HL-60 (cell line): ENCODE measurements around the gene PIGT.

ENCODE experiments used
- POLR2AphosphoS5 ChIP-seq: IDR thresholded peaks from 2 replicates; pipeline ENCODE4 v1.6.1; 2012; ENCODE audit warnings: low read depth
- TF ChIP-seq, protein P1 (sequence below): IDR thresholded peaks from one replicate; pipeline ENCODE4 v1.5.1; 2011; ENCODE audit warnings: low read length, control low read depth, inconsistent platforms; ENCODE audit not compliant: insufficient read depth
- TF ChIP-seq, protein P2 (sequence below): IDR thresholded peaks from 2 replicates; pipeline ENCODE4 v1.6.1; 2012; ENCODE audit warnings: low read depth; ENCODE audit not compliant: insufficient replicate concordance

DNA sequence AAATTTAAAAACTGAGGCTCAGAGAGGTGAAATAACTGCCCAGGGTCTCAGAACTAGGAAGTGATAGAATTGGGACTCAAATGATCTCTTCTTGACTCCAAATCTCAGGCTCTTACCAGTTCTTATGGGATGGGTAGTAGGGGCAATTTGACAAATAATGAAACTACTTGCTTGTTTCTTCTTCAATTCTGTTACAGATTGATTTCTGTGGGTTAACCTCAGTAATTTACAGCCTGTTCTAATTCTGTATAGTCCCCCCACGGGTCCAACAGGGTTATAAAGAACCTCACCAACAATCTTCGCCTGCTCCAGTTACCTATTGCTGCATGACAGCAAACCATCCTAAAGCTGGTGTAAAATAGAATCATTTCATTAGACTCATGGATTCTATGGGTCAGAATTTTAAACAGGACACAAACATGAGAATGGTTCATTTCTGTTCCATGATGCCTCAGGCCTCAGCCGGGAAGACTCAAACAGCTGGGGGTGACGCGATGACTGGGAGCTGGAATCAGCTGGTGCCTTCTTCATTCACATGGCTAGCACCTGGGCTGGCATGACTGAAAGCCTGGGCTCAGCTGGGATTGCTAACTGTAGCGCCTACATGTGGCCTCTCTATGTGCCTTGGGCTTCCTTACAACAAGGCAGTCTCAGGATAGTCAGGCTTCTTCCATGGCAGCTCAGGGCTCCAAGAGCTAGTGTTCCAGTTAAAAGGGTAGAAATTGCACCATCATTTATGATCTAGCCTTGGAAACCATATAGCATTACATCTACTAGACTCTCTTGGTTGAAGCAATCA, 47.0 kb downstream of the PIGT start:
- TF ChIP-seq, protein P1, sequence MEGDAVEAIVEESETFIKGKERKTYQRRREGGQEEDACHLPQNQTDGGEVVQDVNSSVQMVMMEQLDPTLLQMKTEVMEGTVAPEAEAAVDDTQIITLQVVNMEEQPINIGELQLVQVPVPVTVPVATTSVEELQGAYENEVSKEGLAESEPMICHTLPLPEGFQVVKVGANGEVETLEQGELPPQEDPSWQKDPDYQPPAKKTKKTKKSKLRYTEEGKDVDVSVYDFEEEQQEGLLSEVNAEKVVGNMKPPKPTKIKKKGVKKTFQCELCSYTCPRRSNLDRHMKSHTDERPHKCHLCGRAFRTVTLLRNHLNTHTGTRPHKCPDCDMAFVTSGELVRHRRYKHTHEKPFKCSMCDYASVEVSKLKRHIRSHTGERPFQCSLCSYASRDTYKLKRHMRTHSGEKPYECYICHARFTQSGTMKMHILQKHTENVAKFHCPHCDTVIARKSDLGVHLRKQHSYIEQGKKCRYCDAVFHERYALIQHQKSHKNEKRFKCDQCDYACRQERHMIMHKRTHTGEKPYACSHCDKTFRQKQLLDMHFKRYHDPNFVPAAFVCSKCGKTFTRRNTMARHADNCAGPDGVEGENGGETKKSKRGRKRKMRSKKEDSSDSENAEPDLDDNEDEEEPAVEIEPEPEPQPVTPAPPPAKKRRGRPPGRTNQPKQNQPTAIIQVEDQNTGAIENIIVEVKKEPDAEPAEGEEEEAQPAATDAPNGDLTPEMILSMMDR: no peak
- no peak for TF ChIP-seq POLR2AphosphoS5
- TF ChIP-seq, protein P2, sequence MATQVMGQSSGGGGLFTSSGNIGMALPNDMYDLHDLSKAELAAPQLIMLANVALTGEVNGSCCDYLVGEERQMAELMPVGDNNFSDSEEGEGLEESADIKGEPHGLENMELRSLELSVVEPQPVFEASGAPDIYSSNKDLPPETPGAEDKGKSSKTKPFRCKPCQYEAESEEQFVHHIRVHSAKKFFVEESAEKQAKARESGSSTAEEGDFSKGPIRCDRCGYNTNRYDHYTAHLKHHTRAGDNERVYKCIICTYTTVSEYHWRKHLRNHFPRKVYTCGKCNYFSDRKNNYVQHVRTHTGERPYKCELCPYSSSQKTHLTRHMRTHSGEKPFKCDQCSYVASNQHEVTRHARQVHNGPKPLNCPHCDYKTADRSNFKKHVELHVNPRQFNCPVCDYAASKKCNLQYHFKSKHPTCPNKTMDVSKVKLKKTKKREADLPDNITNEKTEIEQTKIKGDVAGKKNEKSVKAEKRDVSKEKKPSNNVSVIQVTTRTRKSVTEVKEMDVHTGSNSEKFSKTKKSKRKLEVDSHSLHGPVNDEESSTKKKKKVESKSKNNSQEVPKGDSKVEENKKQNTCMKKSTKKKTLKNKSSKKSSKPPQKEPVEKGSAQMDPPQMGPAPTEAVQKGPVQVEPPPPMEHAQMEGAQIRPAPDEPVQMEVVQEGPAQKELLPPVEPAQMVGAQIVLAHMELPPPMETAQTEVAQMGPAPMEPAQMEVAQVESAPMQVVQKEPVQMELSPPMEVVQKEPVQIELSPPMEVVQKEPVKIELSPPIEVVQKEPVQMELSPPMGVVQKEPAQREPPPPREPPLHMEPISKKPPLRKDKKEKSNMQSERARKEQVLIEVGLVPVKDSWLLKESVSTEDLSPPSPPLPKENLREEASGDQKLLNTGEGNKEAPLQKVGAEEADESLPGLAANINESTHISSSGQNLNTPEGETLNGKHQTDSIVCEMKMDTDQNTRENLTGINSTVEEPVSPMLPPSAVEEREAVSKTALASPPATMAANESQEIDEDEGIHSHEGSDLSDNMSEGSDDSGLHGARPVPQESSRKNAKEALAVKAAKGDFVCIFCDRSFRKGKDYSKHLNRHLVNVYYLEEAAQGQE: no peak
